OCI-LY7 (cell line): ENCODE results near the gene SASH1. TPM values are rescaled to one million over a fixed set of nuclear protein-coding genes. Genes with fewer than 3 reads are reported as not detected.

Experiments used
- BruUV-seq: library from RNA; stranded (reverse); fragments of 400-500 nt; replicated peaks from 2 replicates; lab custom pipeline; 2021; lab: Mats Ljungman, UMichigan
- CTCF ChIA-PET: fragments of 300-600 bp; sonication (Branson Sonifier 250); formaldehyde crosslinking; loops from one replicate; lab custom pipeline; 2022; ENCODE audit warnings: antibody characterized with exemption; ENCODE audit not compliant: unreplicated experiment; lab: Charles Lee
- POLR2A ChIA-PET: fragments of 300-600 bp; sonication (Branson Sonifier 250); formaldehyde crosslinking; loops from one replicate; lab custom pipeline; 2022; ENCODE audit warnings: antibody characterized with exemption; lab: Charles Lee
- DNase-seq: peaks from one replicate; pipeline ENCODE4 v3.0.0-alpha.2; 2015; ENCODE audit warnings: low spot score
- H2AFZ ChIP-seq: fragments of 200-600 bp; sonication (generic), shearing (Covaris generic); 2 replicates; pipeline ENCODE4 v1.6.1; 2014; ENCODE audit warnings: mild to moderate bottlenecking, antibody characterized with exemption, low read length, moderate library complexity
- H3K27ac ChIP-seq: fragments of 200-600 bp; sonication (generic); 2 replicates; pipeline ENCODE4 v1.5.1; 2014; ENCODE audit warnings: mixed run types, low read depth, mild to moderate bottlenecking, moderate library complexity, low read length, inconsistent platforms; ENCODE audit not compliant: poor library complexity, severe bottlenecking
- H3K36me3 ChIP-seq: fragments of 200-600 bp; sonication (generic); 2 replicates; pipeline ENCODE4 v1.6.1; 2014; ENCODE audit warnings: mild to moderate bottlenecking, antibody characterized with exemption, low read length, moderate library complexity, mixed read lengths; ENCODE audit not compliant: insufficient read depth
- H3K4me1 ChIP-seq: fragments of 200-600 bp; sonication (generic); 2 replicates; pipeline ENCODE4 v1.5.1; 2014; ENCODE audit warnings: mild to moderate bottlenecking, low read length; ENCODE audit not compliant: insufficient read depth, poor library complexity, severe bottlenecking
- H3K4me2 ChIP-seq: fragments of 200-600 bp; sonication (generic); 2 replicates; pipeline ENCODE4 v1.6.1; 2014; ENCODE audit warnings: mild to moderate bottlenecking, low read length
- H3K4me3 ChIP-seq: fragments of 200-600 bp; sonication (generic); 2 replicates; pipeline ENCODE4 v1.5.1; 2014; ENCODE audit warnings: mild to moderate bottlenecking, low read depth, low read length; ENCODE audit not compliant: poor library complexity, severe bottlenecking
- H3K79me2 ChIP-seq: fragments of 200-600 bp; sonication (generic); 2 replicates; pipeline ENCODE4 v1.6.1; 2016; ENCODE audit warnings: low read depth, mild to moderate bottlenecking, low read length, moderate library complexity, mixed read lengths; ENCODE audit not compliant: insufficient read depth
- H3K9me2 ChIP-seq: fragments of 200-600 bp; sonication (generic); 2 replicates; pipeline ENCODE4 v1.6.1; 2016; ENCODE audit warnings: mild to moderate bottlenecking, low read length, mixed read lengths; ENCODE audit not compliant: insufficient read depth
- H3K9me3 ChIP-seq: fragments of 200-600 bp; sonication (generic); 2 replicates; pipeline ENCODE4 v1.6.1; 2014; ENCODE audit warnings: mild to moderate bottlenecking, mixed run types, low read length, mixed read lengths
- H4K20me1 ChIP-seq: fragments of 200-600 bp; sonication (generic); 2 replicates; pipeline ENCODE4 v1.6.1; 2014; ENCODE audit warnings: mild to moderate bottlenecking, antibody characterized with exemption, low read length, moderate library complexity, mixed read lengths; ENCODE audit not compliant: insufficient read depth
- EZH2phosphoT487 ChIP-seq: fragments of 200-600 bp; sonication (generic); IDR thresholded peaks from 2 replicates; pipeline ENCODE4 v1.6.1; 2018; ENCODE audit warnings: low read depth, borderline replicate concordance, mild to moderate bottlenecking, mixed run types, antibody characterized with exemption, low read length, moderate library complexity, mixed read lengths
- intact Hi-C: fragments of 100-400 bp; cut with micrococcal nuclease; formaldehyde crosslinking; loops from one replicate; pipeline ENCODE4 v1.10.0; 2022; ENCODE audit not compliant: unreplicated experiment
- total RNA-seq, 2 experiments: library from RNA; depleted of rRNA in 1 of 2; stranded (reverse); fragments of >200 nt in 1 of 2; shearing (Covaris generic) in 1 of 2; gene quantifications; 2 replicates each; pipeline ENCODE4 v1.2.3, GENCODE V29; 2014 to 2022
- TF ChIP-seq, protein P1 (sequence below): fragments of 200-600 bp; sonication (generic); conservative IDR thresholded peaks from 2 replicates; pipeline ENCODE4 v1.5.1; 2014; ENCODE audit warnings: mild to moderate bottlenecking, antibody characterized with exemption, low read length, moderate library complexity, mixed read lengths

Gene SASH1
- total RNA-seq, 2 experiments from 2014 or later = not detected

DNA sequence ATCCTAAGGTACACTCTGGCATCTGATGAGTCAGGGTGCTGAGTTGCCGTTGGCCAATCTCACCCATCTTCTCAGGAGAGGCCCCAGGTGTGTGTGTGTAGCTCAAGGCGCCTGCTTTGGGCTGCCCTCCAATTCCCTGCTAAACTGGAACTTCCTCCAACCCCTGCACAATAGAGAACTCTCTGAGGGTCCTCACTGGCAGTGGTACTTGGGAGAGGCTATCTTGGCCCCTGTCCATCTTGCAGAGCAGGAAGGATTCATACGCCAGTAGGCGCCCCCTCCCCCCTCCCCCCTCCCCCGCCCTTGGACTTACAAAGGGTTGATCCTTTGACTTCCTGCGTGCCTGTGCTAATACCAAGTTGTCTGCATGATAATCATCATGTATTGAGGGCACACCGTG, 173.6 kb downstream of the SASH1 start:
- Histone ChIP-seq H2AFZ (no peak overlapping the region), H4K20me1 (no peaks in the 10 kb centered on the region), H3K4me3 (no peak overlapping the region), H3K4me2 (no peak overlapping the region), H3K79me2 (no peaks in the 10 kb centered on the region), H3K9me3 (no peaks in the 10 kb centered on the region), H3K27ac (no peak overlapping the region), H3K36me3 (no peaks in the 10 kb centered on the region), H3K9me2 (no peaks in the 10 kb centered on the region), H3K4me1 (peaks cover 21% of the 10 kb centered on the region)
- intact Hi-C loops = no loop called here
- CTCF ChIA-PET = no interaction called here
- BruUV-seq = no TSS peak
- TF ChIP-seq, protein P1, sequence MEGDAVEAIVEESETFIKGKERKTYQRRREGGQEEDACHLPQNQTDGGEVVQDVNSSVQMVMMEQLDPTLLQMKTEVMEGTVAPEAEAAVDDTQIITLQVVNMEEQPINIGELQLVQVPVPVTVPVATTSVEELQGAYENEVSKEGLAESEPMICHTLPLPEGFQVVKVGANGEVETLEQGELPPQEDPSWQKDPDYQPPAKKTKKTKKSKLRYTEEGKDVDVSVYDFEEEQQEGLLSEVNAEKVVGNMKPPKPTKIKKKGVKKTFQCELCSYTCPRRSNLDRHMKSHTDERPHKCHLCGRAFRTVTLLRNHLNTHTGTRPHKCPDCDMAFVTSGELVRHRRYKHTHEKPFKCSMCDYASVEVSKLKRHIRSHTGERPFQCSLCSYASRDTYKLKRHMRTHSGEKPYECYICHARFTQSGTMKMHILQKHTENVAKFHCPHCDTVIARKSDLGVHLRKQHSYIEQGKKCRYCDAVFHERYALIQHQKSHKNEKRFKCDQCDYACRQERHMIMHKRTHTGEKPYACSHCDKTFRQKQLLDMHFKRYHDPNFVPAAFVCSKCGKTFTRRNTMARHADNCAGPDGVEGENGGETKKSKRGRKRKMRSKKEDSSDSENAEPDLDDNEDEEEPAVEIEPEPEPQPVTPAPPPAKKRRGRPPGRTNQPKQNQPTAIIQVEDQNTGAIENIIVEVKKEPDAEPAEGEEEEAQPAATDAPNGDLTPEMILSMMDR = no peak
- TF ChIP-seq EZH2phosphoT487 = no peak
- no peak for DNase-seq
- POLR2A ChIA-PET = interaction anchor here (1.2 kb wide), 1 partner anchor 24 kb away, joined by 3 read pairs; no protein-coding TSS in a partner anchor

GRCh38 chr6:148516617-148517016, 174.0 kb downstream of the SASH1 start:
- no peaks in the 10 kb centered on the region for H3K9me3 ChIP-seq
- H3K9me2 ChIP-seq = no peaks in the 10 kb centered on the region
- H3K27ac ChIP-seq = no peak overlapping the region
- H3K4me3 ChIP-seq = no peak overlapping the region
- no peaks in the 10 kb centered on the region for H3K36me3 ChIP-seq
- peaks cover 25% of the 10 kb centered on the region for H3K4me1 ChIP-seq
- no peak overlapping the region for H3K4me2 ChIP-seq
- intact Hi-C loops = no loop called here
- BruUV-seq = no TSS peak
- DNase-seq = no peak
- ChIA-PET CTCF (no interaction called here), POLR2A (interaction anchor here (1.2 kb wide), 1 partner anchor 25 kb away, joined by 3 read pairs; no protein-coding TSS in a partner anchor)
- no peaks in the 10 kb centered on the region for H4K20me1 ChIP-seq
- no peaks in the 10 kb centered on the region for H3K79me2 ChIP-seq
- TF ChIP-seq, protein P1 = no peak
- TF ChIP-seq EZH2phosphoT487 = no peak
- no peak overlapping the region for H2AFZ ChIP-seq

DNA sequence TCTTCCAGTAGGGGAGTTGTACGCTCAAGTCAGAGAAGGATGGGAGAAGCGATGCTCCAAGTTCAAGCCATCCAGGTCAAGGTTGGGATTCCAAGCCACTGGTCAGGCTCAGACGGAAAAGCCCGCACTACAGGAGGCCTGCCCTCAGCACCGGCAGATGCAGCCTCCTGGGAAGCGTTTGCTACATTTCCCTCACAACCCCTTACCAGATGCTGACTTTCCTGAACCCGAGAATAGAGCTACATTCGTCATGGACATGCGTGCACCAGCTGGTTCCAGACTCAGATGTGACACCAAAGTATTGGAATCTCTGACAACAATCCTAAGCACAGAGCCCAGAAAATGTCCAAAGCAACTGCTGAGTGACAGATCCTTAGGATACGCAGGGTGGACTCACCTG, 174.8 kb downstream of the SASH1 start:
- Histone ChIP-seq H4K20me1 (no peaks in the 10 kb centered on the region), H3K4me1 (peaks cover 30% of the 10 kb centered on the region), H3K4me3 (no peak overlapping the region), H3K27ac (no peak overlapping the region), H3K9me3 (no peaks in the 10 kb centered on the region), H3K9me2 (no peaks in the 10 kb centered on the region), H3K4me2 (no peak overlapping the region), H2AFZ (no peak overlapping the region), H3K36me3 (no peaks in the 10 kb centered on the region), H3K79me2 (no peaks in the 10 kb centered on the region)
- intact Hi-C loops = no loop called here
- POLR2A ChIA-PET = no interaction called here
- no peak for DNase-seq
- TF ChIP-seq EZH2phosphoT487 = no peak
- TF ChIP-seq, protein P1 = no peak
- no TSS peak for BruUV-seq
- CTCF ChIA-PET = no interaction called here
